ENCODE data around the gene KCNS1.

Gene KCNS1

DNA sequence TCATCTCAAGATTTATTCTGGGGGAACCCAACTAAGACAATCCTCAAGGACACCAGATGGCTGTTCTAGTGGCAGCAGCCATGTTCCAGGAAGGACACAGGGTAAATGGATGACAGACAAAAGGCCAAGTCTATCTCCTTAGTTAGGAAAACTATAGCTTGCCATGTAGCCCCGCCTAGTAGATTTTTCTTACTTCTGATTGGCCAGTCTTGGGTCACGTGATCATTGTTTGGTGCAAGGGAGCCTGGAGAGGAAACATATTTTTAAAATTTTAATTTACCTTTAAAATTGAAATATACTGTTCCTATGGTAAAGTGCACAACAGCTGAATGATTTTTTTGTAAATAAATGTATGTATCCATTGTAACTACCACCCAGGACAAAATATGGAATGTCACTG, 4.4 kb upstream of the KCNS1 start:
- no peak for DNase-seq (ENCODE audit: extremely low read depth, low read depth)
- TF ChIP-seq, protein P1, sequence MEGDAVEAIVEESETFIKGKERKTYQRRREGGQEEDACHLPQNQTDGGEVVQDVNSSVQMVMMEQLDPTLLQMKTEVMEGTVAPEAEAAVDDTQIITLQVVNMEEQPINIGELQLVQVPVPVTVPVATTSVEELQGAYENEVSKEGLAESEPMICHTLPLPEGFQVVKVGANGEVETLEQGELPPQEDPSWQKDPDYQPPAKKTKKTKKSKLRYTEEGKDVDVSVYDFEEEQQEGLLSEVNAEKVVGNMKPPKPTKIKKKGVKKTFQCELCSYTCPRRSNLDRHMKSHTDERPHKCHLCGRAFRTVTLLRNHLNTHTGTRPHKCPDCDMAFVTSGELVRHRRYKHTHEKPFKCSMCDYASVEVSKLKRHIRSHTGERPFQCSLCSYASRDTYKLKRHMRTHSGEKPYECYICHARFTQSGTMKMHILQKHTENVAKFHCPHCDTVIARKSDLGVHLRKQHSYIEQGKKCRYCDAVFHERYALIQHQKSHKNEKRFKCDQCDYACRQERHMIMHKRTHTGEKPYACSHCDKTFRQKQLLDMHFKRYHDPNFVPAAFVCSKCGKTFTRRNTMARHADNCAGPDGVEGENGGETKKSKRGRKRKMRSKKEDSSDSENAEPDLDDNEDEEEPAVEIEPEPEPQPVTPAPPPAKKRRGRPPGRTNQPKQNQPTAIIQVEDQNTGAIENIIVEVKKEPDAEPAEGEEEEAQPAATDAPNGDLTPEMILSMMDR (IDR thresholded peaks at IDR 0.05; ENCODE audit: low read depth, low read length), result no peak

DNA sequence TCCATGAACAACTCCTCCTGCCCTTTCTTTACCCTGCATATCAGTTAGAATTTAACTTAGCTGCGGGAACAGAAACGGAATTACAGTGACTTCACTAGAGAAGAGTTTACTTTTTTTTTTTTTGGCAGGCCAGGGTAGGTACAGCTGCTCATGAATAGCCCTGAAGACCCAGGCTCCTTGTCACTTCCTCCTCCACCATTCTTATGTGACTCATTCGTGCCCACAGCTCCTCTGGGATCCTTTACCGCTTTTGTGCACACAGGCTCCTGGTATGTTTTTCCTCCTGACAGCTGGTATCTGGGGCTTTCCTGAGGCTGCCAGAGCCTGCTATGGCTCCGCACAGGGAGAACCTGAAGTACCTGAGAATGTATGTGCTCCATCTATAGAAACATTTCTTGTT, 3.9 kb upstream of the KCNS1 start:
- TF ChIP-seq, protein P1 (IDR thresholded peaks at IDR 0.05; ENCODE audit: low read depth, low read length), result no peak
- DNase-seq (ENCODE audit: extremely low read depth, low read depth), result no peak

DNA sequence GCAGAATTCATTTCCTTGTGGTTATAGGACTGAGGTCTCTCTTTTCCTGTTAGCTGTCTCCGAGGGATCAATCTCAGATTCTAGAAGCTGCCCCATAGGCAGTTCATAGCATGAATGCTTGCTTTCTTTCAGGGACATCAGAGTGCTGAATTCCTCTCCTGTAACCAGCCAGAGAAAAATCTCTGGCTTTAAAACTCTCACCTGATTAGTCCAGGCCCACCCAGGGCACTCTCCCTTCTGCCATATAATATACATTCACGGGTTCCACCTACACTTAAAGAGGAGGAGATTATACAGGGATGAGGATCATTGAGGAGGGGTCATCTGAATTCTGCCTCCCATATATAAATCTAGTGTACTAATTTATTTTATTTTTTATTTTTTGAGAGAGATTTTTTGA, 2.1 kb upstream of the KCNS1 start:
- DNase-seq (ENCODE audit: extremely low read depth, low read depth), result no peak
- TF ChIP-seq, protein P1 (IDR thresholded peaks at IDR 0.05; ENCODE audit: low read depth, low read length), result no peak

DNA sequence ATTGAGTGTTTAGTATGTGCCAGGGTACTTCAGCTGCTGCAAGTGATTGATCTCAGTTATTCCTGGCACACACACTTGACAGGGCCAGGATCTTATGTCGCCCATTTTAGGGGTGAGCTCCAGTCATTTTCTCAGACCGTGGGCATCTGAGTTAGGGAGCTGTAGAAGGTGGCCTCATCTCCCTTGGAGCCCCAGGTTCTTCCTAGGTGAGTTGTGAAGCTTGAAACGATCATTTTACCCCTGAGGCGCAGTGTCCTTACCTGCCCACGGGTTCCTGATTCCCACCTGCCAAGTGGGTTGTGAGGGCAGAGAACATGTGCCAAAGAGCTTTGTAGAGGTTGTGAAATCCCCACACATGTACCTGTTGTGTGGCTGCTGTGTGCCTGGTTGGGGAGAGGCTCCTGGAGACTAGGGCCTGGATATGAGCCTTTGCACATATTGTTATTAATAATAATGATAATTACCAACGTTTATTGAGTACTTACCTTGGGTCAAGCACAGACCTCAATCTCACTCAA, 465 bp upstream of the KCNS1 start:
- no peak for DNase-seq (ENCODE audit: extremely low read depth, low read depth)
- TF ChIP-seq, protein P1 (IDR thresholded peaks at IDR 0.05; ENCODE audit: low read depth, low read length), result no peak

DNA sequence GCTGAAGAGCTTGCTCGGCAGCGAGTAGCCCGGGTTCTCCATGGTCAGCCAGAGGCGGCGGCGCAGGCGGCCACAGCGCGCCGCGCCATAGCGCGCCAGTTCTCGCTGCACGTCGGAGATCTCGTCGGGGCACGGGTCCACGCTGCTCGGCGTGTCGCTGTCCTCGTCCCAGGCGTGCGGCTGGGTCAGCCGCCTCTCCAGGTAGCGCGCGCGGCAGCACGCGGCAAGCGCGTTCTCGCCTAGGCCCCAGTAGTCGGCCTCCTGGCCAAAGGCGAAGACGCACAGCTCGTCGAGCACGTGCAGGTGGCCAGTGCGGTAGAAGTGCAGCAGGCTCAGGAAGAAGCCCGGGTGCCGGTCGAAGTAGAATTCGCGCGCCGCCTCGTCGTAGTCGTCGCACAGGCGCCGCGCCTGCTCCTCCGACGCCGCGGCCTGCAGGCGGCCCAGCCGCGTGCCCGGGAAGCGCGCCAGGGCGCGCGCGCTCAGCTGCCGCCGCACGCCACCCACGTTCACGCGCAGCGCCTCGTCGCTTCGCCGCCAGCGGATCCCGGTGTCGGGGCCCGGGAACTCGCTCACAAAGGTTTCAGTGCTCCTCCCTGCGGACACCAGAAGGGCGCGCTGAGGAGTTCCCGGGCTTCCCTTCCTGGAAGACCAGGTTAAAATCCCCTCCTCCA, 2.7 kb downstream of the KCNS1 start:
- TF ChIP-seq, protein P1 (IDR thresholded peaks at IDR 0.05; ENCODE audit: low read depth, low read length), result peak; percentile 27
- no peak for DNase-seq (ENCODE audit: extremely low read depth, low read depth)

DNA sequence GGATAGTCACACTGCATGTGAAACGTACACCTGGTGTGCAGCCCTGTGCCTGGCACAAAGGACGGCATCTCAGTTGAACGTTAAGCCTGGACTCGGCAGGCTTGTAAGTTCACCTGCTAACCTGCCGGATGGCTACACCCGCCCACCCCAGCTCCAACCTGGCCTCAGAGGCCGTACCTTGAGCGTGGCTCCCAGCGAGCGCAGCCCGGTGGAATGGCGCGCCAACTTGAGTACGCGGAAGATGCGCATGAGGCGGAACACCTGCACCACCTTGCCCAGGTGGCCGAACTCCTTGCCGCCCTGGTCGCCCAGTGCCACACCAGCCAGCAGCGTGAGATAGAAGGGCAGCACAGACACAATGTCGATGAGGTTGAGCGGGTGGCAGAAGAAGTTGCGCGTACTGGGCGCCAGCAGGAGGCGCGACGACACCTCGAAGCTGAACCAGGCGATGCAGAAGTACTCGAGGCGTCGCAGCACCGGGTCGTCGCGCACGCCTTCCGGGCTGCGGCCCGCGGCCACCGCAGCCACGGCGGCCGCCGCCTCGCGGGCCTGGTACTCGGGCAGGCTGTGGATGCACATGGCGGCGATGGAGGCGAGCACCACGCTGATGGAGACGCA, 3.3 kb downstream of the KCNS1 start:
- TF ChIP-seq, protein P1 (IDR thresholded peaks at IDR 0.05; ENCODE audit: low read depth, low read length), result peak; percentile 19
- no peak for DNase-seq (ENCODE audit: extremely low read depth, low read depth)

DNA sequence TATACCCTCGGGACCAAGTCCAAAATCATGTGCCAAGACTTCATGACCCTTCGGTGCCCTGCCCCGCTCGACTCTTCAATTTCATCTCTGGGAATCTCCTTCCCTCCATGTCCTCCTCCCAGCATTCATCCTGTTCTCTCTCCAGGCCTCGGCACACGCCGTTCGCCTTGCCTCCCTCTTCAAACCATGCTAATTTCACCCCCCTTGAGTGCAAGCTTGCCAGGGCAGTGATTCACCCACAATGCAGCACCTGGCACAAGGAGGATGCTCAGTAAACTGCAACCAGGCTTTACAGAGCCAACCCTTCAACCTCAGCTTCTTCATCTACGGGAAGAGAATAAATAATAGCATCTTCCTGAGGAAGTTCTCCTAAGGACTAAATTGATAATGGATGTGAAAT, 4.1 kb downstream of the KCNS1 start:
- TF ChIP-seq, protein P1 (IDR thresholded peaks at IDR 0.05; ENCODE audit: low read depth, low read length), result no peak
- no peak for DNase-seq (ENCODE audit: extremely low read depth, low read depth)
